GM23338 (cell line): ENCODE results near the gene LRMDA.

Source experiments
- CREB1 ChIP-seq: fragments of 250-450 bp; sonication (Bioruptor Pico); IDR thresholded peaks from 2 replicates; pipeline ENCODE4 v1.5.0; 2020; ENCODE audit warnings: low read depth, mild to moderate bottlenecking, moderate library complexity
- CTCF ChIP-seq, 2 experiments: fragments of 200-600 bp in 1 of 2; sonication (generic) in 1 of 2; conservative IDR thresholded peaks; 2 replicates each; pipeline versions ENCODE4 v1.5.1 to v1.6.1; 2016 to 2017; ENCODE audit warnings: antibody characterized with exemption in 2 of 2, low read depth in 2 of 2, mild to moderate bottlenecking in 2 of 2, moderate library complexity in 1 of 2
- EZH2 ChIP-seq: fragments of 200-600 bp; sonication (generic); IDR thresholded peaks from one replicate; pipeline ENCODE4 v1.8.0; 2017; ENCODE audit warnings: antibody characterized with exemption, mild to moderate bottlenecking, low read depth; ENCODE audit not compliant: unreplicated experiment
- EZH2phosphoT487 ChIP-seq: fragments of 200-600 bp; sonication (generic); IDR thresholded peaks from one replicate; pipeline ENCODE4 v1.8.1; 2018; ENCODE audit warnings: antibody characterized with exemption; ENCODE audit not compliant: unreplicated experiment
- JUNB ChIP-seq: IDR thresholded peaks from one replicate; pipeline ENCODE4 v1.6.1; 2016; ENCODE audit warnings: antibody characterized with exemption; ENCODE audit not compliant: unreplicated experiment
- NANOG ChIP-seq: IDR thresholded peaks from 2 replicates; pipeline ENCODE4 v1.6.1; 2016; ENCODE audit warnings: antibody characterized with exemption, borderline replicate concordance
- POLR2AphosphoS5 ChIP-seq: IDR thresholded peaks from 2 replicates; pipeline ENCODE4 v1.6.1; 2016; ENCODE audit warnings: antibody characterized with exemption, low read depth
- REST ChIP-seq: IDR thresholded peaks from one replicate; pipeline ENCODE4 v1.6.1; 2018; ENCODE audit warnings: antibody characterized with exemption; ENCODE audit not compliant: unreplicated experiment
- STAT1 ChIP-seq: IDR thresholded peaks from one replicate; pipeline ENCODE4 v1.6.1; 2016; ENCODE audit warnings: antibody characterized with exemption; ENCODE audit not compliant: unreplicated experiment
- ZNF114 ChIP-seq: fragments of 250-450 bp; sonication (Bioruptor Pico); IDR thresholded peaks from 2 replicates; pipeline ENCODE4 v1.5.0; 2020; ENCODE audit warnings: mild to moderate bottlenecking, moderate library complexity
- ZNF331 ChIP-seq: fragments of 250-450 bp; sonication (Bioruptor Pico); IDR thresholded peaks from 2 replicates; pipeline ENCODE4 v1.5.0; 2020; ENCODE audit warnings: low read depth, mild to moderate bottlenecking, moderate library complexity
- ZNF462 ChIP-seq: fragments of 250-450 bp; sonication (Bioruptor Pico); IDR thresholded peaks from 2 replicates; pipeline ENCODE4 v1.5.0; 2020; ENCODE audit warnings: mild to moderate bottlenecking, moderate library complexity
- TF ChIP-seq, protein P1 (sequence below): IDR thresholded peaks from 2 replicates; pipeline ENCODE4 v1.6.1; 2016; ENCODE audit warnings: antibody characterized with exemption

DNA sequence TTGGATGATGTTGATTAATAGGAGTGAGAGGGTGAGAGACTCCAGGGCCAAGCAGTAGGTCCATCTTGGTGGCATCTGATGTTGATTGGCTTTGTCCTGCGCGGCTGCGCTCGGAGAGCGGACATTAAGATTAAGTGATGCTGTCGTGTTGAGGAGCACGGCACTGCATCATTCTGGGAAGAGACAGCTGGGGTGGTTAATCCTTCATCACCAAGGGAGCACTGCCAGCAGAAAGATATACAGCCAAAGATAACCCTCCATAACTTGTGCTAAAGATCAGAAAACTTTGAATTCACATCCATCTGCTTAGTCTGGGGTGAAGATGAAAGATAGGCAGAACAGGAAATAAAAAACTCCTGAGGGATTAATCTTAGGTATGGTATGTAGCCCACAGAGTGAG lies 208.3 kb downstream of the LRMDA start:
- TF ChIP-seq POLR2AphosphoS5 (no peak), CTCF (conservative IDR thresholded peaks at IDR 0.05; ENCODE audit: low read depth in 2 of 2) (no peak), REST (no peak), EZH2 (no peak), STAT1 (no peak), NANOG (no peak), EZH2phosphoT487 (no peak), ZNF114 (CRISPR knock-in tag) (no peak), JUNB (no peak), CREB1 (CRISPR knock-in tag) (no peak), ZNF462 (no peak), ZNF331 (CRISPR knock-in tag) (no peak)
- TF ChIP-seq, protein P1, sequence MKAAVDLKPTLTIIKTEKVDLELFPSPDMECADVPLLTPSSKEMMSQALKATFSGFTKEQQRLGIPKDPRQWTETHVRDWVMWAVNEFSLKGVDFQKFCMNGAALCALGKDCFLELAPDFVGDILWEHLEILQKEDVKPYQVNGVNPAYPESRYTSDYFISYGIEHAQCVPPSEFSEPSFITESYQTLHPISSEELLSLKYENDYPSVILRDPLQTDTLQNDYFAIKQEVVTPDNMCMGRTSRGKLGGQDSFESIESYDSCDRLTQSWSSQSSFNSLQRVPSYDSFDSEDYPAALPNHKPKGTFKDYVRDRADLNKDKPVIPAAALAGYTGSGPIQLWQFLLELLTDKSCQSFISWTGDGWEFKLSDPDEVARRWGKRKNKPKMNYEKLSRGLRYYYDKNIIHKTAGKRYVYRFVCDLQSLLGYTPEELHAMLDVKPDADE = no peak
